Choroid plexus epithelial cell (primary cell): ENCODE measurements around the gene NTMT1.
A peak's percentile ranks its signal among the peaks of the same experiment; 100 is the strongest.
"Not testable (repeated sequence)": the region's sequence is repeated elsewhere in the genome, so short reads cannot be mapped to it uniquely, and the experiment has no call there.

Experiments used
- DNase-seq: peaks from one replicate; pipeline ENCODE4 v3.0.0-alpha.2; 2010; ENCODE audit warnings: low read depth
- H3K4me3 ChIP-seq: 2 replicates; pipeline ENCODE4 v1.5.1; 2011; ENCODE audit warnings: low read depth, mild to moderate bottlenecking, control low read depth, low read length, moderate library complexity
- TF ChIP-seq, protein P1 (sequence below): conservative IDR thresholded peaks from 2 replicates; pipeline ENCODE4 v1.5.1; 2011; ENCODE audit warnings: low read depth, mild to moderate bottlenecking, control low read depth, inconsistent platforms, low read length, moderate library complexity

NTMT1 gene

DNA sequence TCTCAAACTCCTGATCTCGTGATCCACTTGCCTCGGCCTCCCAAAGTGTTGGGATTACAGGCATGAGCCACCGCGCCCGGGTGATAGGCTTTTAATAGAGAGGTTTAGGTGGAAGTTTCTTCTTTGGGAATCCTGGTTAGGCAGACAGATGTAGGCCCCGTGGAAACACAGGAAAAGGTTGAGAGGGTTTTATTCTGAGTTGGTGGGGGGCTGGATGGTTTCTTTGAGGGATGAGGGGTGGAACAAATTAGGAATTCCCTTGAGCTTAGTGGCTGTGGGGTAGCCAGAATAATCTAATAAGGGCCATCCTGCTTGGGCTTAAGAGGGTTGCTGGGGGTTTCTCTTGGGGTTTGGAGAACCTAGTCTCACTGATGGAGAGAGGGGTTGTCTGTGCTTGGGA, 35.5 kb upstream of the NTMT1 start:
- DNase-seq, result no peak
- TF ChIP-seq, protein P1, sequence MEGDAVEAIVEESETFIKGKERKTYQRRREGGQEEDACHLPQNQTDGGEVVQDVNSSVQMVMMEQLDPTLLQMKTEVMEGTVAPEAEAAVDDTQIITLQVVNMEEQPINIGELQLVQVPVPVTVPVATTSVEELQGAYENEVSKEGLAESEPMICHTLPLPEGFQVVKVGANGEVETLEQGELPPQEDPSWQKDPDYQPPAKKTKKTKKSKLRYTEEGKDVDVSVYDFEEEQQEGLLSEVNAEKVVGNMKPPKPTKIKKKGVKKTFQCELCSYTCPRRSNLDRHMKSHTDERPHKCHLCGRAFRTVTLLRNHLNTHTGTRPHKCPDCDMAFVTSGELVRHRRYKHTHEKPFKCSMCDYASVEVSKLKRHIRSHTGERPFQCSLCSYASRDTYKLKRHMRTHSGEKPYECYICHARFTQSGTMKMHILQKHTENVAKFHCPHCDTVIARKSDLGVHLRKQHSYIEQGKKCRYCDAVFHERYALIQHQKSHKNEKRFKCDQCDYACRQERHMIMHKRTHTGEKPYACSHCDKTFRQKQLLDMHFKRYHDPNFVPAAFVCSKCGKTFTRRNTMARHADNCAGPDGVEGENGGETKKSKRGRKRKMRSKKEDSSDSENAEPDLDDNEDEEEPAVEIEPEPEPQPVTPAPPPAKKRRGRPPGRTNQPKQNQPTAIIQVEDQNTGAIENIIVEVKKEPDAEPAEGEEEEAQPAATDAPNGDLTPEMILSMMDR, result no peak

DNA sequence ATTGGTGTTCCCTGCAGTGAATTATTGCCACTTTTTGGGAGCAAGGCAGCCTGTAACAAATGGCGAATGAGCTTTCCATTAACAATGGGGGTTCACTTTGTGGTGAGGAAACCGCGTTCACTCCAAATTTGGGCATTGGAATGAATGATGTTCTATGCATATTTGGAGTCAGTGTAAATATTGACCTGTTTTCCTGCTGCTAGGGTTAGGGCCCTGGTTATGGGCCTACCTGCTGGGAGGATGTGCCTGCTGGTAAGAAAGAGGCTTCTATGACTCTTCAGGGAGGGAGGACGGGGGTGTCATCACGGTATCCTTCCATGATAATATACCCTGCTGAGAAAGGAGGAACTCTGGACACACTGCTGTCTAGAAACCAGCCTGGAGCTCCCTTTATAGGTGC, 34.0 kb upstream of the NTMT1 start:
- TF ChIP-seq, protein P1, result no peak
- H3K4me3 ChIP-seq, result no peak overlapping the region
- peak; percentile 56 for DNase-seq

More for the DNA sequence above, 35.5 kb upstream of the NTMT1 start:
- H3K4me3 ChIP-seq, result no peak overlapping the region

DNA sequence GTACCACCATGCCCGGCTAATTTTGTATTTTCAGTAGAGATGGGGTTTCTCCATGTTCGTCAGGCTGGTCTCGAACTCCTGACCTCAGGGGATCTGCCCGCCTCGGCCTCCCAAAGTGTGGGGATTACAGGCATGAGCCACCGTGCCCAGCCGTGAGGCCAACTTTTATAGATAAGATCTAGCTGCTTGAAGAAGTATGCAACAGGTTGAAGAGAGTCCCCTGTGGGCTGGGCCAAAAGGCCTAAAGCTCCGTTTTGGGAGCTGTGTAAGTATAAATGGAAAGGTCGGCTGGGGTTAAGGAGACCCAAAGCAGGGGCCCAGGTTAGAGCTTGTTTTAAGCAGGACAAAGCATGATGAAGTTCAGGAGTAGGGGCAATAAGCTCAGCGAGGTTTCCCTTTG, 33.2 kb upstream of the NTMT1 start:
- DNase-seq, result not testable (repeated sequence)

DNA sequence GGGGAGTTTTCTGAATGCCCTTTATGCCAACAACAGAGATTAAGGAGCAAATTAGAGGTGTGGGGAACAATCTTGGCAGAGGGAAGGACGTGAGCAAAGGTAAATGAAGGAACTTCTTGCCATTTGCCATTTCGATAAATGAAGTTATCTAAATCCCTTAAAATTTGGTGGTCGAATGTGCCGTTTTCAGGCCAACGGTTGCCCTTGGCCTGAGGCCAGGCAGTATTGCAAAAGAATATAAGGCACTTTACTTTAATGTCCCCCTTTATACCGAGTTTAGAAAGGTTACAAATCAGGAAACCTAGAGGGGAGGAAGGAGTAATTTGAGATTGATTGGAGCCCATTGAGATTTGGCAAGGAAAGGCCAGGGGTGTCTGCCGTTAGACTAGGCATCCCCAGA, 31.3 kb upstream of the NTMT1 start:
- TF ChIP-seq, protein P1, result no peak
- no peak overlapping the region for H3K4me3 ChIP-seq
- no peak for DNase-seq

More for the DNA sequence above, 33.2 kb upstream of the NTMT1 start:
- not testable (repeated sequence) for H3K4me3 ChIP-seq

DNA sequence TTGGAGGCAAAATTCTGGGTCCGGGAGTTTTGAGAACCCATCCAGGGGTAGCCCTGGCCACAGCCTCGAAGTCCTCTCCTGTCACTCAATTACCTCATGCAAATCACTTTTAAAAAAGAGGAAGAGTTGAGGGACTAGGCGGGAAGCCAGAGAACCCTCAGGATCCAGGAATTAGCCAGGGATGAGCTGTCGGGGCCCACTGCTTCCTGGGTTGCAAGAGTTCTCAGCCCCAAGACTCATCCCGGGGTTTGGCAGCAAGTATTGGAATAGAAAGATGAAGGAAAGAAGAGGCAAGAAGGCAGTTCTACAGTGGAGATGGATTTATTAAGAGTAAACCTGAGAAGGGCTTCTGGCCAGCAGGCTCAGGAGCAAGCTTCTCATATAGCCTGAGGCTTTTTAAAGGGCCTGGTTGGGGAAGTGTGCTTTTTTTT, 30.6 kb upstream of the NTMT1 start:
- DNase-seq, result peak; percentile 44
- TF ChIP-seq, protein P1, result no peak
- no peak overlapping the region for H3K4me3 ChIP-seq

DNA sequence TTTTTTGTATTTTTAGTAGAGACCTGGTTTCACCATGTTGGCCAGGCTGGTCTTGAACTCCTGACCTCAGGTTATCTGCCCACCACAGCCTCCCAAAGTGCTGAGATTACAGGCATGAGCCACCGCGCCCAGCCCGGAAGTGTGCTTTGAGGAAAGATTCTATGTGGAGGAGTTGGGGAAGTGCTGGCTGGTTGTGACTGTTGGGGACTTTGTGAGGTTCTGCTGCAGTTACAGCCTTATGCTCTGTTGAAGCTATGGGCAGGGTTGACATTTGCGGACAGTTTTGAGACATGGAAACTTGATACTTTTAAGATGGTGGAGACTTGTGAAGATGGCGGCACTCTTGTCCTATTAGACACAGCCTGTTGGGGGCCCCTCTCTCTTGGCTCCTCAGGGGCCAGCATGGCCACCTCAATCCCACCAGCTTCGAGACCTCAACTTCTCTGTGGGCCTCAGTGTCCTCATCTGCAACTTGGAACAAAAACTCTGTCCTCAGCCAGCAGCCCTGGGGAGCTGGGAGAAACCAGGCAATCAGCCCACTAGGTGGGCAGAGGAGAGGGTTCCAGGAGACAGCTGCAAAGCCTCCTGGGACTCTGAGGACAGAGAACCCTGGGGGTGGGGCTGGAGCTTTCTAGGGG, 29.9 kb upstream of the NTMT1 start:
- no peak overlapping the region for H3K4me3 ChIP-seq
- TF ChIP-seq, protein P1, result no peak
- DNase-seq, result no peak

DNA sequence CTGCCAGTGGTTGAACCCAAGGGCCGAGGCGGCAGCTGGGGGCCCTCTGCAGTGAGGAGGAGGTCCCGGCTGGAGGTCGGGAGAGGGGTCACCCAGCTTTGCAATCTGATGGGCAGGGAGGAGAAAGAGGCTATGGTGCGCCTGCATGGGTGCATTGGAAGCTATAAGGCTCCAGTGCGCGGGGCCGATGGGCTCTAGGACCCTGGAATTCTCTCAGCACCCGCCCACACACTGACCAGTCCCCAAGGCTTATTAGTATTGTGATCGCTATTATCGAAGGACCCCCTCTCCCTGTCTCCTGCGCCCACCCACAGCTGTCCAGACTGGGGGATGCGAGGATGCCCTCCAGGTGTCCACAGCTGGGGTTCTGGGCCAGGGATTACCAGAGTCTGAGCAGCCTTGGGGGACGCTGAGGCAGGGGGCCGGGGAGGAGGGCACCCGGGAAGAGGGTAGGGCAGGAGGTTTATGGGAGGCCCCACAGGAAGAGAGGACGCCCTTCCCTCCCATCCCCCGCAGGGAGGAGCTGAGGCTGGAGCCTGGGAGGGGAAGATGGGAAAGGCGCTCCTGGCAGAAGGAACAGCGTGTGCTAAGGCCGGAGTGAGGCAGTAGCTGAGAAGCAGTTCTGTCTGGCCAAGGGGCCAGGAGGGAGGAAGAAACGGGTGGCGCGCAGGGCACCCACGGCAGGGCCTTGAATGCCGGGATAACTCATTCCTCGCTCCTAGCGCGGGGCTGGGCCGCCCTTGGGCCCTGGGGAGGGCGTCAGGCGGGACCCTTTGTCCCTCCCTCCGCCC, 29.2 kb upstream of the NTMT1 start:
- H3K4me3 ChIP-seq, result peak overlapping the region; percentile 54
- TF ChIP-seq, protein P1, result no peak
- DNase-seq, result peak; percentile 92
